ENCODE measurements around the gene IZUMO1R.
"Not testable (repeated sequence)": the region's sequence is repeated elsewhere in the genome, so short reads cannot be mapped to it uniquely, and the experiment has no call there.

The IZUMO1R gene

GRCh38 chr11:94326947-94327346 is 22.6 kb downstream of the IZUMO1R start:
- no peak for DNase-seq (ENCODE audit: low spot score)

GRCh38 chr11:94328587-94329080 is 24.3 kb downstream of the IZUMO1R start:
- no peak for DNase-seq (ENCODE audit: low spot score)

DNA sequence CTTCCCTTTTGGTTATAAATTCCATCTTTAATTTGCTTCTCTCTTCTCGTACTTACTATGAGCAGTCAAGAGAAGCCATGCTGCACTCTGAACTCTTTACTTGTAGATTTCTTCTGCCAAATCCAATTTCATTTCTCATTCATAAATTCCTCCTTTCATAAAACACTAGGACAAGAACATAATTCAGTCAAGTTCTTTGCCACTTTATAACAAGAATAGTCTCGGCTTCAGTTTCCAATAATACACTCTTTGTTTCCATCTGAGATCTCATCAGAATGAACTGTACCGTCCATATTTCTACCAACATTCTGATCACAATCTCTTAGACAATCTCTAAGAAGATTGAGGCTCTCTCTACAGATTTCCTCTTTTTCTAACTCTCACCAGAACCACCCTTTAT is 25.1 kb downstream of the IZUMO1R start:
- no peak for DNase-seq (ENCODE audit: low spot score)

DNA sequence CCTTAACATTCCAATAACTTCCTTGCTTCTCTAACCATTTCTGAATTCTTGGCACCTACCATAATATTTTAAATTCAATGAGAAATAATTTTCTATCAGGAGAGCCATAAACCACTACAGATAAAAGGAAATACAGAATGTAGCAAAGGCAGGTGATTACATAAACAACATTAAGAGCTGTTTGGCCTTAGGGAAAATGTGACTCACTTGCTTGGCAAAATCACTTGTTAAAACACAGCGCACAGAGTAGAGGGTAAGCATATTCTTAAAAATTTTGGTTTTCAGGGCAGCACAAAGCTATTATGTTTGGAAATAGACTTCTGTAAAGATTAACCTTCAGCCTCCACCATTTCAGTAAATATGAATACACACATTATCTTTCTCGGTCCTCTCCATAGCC is 26.4 kb downstream of the IZUMO1R start:
- DNase-seq (ENCODE audit: low spot score), result no peak

GRCh38 chr11:94332814-94333213 is 28.4 kb downstream of the IZUMO1R start:
- DNase-seq (ENCODE audit: low spot score), result no peak

DNA sequence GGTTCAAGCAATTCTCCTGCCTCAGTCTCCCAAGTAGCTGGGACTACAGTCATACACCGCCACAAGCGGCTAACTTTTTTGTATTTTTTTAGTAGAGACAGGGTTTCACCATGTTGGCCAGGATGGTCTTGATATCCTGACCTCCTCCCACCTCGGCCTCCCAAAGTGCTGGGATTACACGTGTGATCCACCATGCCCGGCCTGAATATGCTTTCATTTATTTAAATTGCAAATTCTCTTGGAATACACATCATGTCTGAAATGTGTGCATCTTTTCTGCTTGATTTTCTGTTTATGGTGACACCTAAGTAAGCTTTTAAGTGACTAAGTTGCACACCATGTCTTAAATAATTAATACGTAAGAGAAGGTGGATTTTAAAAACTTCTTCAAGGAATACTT is 31.7 kb downstream of the IZUMO1R start:
- no peak for DNase-seq (ENCODE audit: low spot score)

GRCh38 chr11:94338651-94339050 is 34.3 kb downstream of the IZUMO1R start:
- no peak for DNase-seq (ENCODE audit: low spot score)

DNA sequence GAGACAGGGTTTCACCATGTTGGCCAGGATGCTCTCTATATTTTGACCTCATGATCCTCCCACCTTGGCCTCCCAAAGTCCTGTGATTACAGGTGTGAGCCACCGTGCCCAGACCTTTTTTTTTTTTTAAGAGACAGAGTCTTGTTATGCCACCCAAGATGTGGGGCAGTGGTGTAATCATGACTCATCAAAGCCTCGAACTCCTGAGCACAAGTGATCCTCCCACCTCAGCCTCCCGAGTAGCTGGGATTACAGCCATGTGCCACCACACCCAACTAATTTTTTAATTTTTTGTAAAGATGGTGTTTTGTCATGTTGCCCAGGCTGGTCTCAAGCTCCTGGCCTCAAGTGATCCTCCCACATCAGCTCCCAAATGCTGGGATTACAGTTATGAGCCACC is 37.9 kb downstream of the IZUMO1R start:
- no peak for DNase-seq (ENCODE audit: low spot score)

DNA sequence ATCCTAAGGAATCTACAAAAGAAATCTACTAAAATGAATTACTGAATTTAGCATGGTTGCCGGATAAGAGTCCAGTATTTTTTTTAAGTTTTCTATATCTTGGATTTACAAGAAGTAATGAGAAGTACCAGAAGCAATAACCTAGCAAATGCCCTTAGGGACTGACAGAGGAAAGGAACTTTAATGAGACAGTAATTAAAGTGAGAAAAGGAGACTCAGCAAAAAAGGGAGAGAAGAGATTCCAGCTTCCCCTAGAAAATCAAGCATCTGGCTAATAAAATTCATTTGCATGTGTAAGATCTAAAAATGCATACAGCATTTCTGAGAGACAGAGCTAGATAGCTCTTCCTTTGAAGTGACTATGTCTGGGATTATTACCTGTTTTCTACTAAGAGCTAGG is 39.1 kb downstream of the IZUMO1R start:
- no peak for DNase-seq (ENCODE audit: low spot score)

- not testable (repeated sequence) for DNase-seq (ENCODE audit: low spot score)
Observed at GRCh38 chr11:94346311-94346710, 41.9 kb downstream of the IZUMO1R start.

DNA sequence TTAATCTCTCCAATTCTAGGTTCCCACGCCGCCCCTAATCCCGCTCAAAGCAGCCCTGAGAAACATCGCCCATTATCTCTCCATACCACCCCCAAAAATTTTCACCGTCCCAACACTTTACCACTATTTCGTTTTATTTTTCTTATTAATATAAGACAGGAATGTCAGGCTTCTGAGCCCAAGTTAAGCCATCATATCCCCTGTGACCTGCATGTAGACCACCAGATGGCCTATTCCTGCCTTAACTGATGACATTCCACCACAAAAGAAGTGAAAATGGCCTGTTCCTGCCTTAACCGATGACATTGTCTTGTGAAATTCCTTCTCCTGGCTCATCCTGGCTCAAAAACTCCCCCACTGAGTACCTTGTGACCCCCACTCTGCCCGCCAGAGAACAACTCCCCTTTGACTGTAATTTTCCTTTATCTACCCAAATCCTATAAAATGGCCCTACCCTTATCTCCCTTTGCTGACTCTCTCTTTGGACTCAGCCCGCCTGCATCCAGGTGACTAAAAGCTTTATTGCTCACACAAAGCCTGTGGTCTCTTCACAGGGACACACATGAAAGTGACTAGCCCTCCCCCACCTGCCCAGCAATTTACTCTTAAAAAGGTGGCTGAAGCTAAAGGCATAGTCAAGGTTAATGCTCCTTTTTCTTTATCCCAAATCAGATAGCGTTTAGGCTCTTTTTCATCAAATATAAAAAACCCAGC is 46.6 kb downstream of the IZUMO1R start:
- DNase-seq (ENCODE audit: low spot score), result not testable (repeated sequence)
